Measurements from ENCODE around the gene TTYH2. TPM values are rescaled to one million over a fixed set of nuclear protein-coding genes. Genes with fewer than 3 reads are reported as not detected.

Gene TTYH2
- total and polyA plus RNA-seq, 8 donors = 0.58 to 17.9 (median 1.5) TPM

GRCh38 chr17:74299226-74300009 lies 86.0 kb downstream of the TTYH2 start:
- H3K4me1 ChIP-seq = peaks cover 0 to 8% (median 5%) of the 10 kb centered on the region in 4 donors
- H3K4me3 ChIP-seq = no peak overlapping the region
- intact Hi-C loops (cut with DNase I; ENCODE audit: low total_unique reads) = no loop called here
- peaks cover 0 to 46% (median 11%) of the 10 kb centered on the region in 3 donors for H3K27me3 ChIP-seq
- DNase-seq = no peak
- no peak overlapping the region for H3K27ac ChIP-seq
- TF ChIP-seq EP300 (IDR thresholded peaks at IDR 0.05) (no peak), CTCF (IDR thresholded peaks at IDR 0.05) (no peak), POLR2A (IDR thresholded peaks at IDR 0.05) (no peak), POLR2AphosphoS5 (IDR thresholded peaks at IDR 0.05) (no peak)
- no peaks in the 10 kb centered on the region for H3K36me3 ChIP-seq
- peaks cover 0 to 1% (median under 1%) of the 10 kb centered on the region in 4 donors for H3K9me3 ChIP-seq
- WGBS, 5 donors = 74 to 81% (median 79%) methylated on average over 11 of the region's 11 CpGs

GRCh38 chr17:74303305-74303704 lies 89.9 kb downstream of the TTYH2 start:
- intact Hi-C loops (cut with DNase I; ENCODE audit: low total_unique reads) = no loop called here
- 73 to 89% (median 86%) methylated on average over 8 of the region's 8 CpGs for WGBS, 5 donors
- no peak for DNase-seq
- Histone ChIP-seq H3K27ac (no peak overlapping the region), H3K36me3 (no peaks in the 10 kb centered on the region), H3K4me1 (no peaks in the 10 kb centered on the region), H3K27me3 (peaks cover 0 to 35% (median 4%) of the 10 kb centered on the region in 3 donors), H3K4me3 (no peak overlapping the region), H3K9me3 (peaks cover 0 to 14% (median 5%) of the 10 kb centered on the region in 4 donors)
- TF ChIP-seq CTCF (IDR thresholded peaks at IDR 0.05) = no peak
- TF ChIP-seq EP300 (IDR thresholded peaks at IDR 0.05) = no peak
- TF ChIP-seq POLR2AphosphoS5 (IDR thresholded peaks at IDR 0.05) = no peak
- no peak for TF ChIP-seq POLR2A (IDR thresholded peaks at IDR 0.05)

- no peak for TF ChIP-seq CTCF (IDR thresholded peaks at IDR 0.05)
- TF ChIP-seq EP300 (IDR thresholded peaks at IDR 0.05) = no peak
- no peak for TF ChIP-seq POLR2A (IDR thresholded peaks at IDR 0.05)
- no peak for TF ChIP-seq POLR2AphosphoS5 (IDR thresholded peaks at IDR 0.05)
- H3K27ac ChIP-seq = no peak overlapping the region
- no peak overlapping the region for H3K4me3 ChIP-seq
- intact Hi-C loops (cut with DNase I; ENCODE audit: low total_unique reads) = no loop called here
- DNase-seq = no peak
- no peaks in the 10 kb centered on the region for H3K4me1 ChIP-seq
- H3K27me3 ChIP-seq = peaks cover 0 to 35% (median 2%) of the 10 kb centered on the region in 3 donors
- H3K36me3 ChIP-seq = no peaks in the 10 kb centered on the region
- WGBS, 5 donors = 61 to 68% (median 67%) methylated on average over 5 of the region's 5 CpGs
- peaks cover 0 to 14% (median 5%) of the 10 kb centered on the region in 4 donors for H3K9me3 ChIP-seq
Observed at GRCh38 chr17:74304184-74304583, 90.8 kb downstream of the TTYH2 start.

GRCh38 chr17:74305865-74306654 lies 92.7 kb downstream of the TTYH2 start:
- WGBS, 5 donors = 54 to 66% (median 58%) methylated on average over 10 of the region's 10 CpGs
- Histone ChIP-seq H3K4me1 (no peaks in the 10 kb centered on the region), H3K9me3 (peaks cover 0 to 14% (median 5%) of the 10 kb centered on the region in 4 donors), H3K4me3 (no peak overlapping the region), H3K36me3 (no peaks in the 10 kb centered on the region), H3K27ac (no peak overlapping the region), H3K27me3 (peaks cover 0 to 27% (median 8%) of the 10 kb centered on the region in 3 donors)
- TF ChIP-seq EP300 (IDR thresholded peaks at IDR 0.05) (no peak), POLR2AphosphoS5 (IDR thresholded peaks at IDR 0.05) (no peak), CTCF (IDR thresholded peaks at IDR 0.05) (no peak), POLR2A (IDR thresholded peaks at IDR 0.05) (no peak)
- DNase-seq = no peak
- intact Hi-C loops (cut with DNase I; ENCODE audit: low total_unique reads) = no loop called here
